Measurements from ENCODE around the gene PLEKHA6. TPM values are rescaled to one million over a fixed set of nuclear protein-coding genes. Genes with fewer than 3 reads are reported as not detected.

The PLEKHA6 gene
- total RNA-seq = under 1 TPM; 0.23 to 0.25 TPM

GRCh38 chr1:204359474-204360255, at the start of gene PLEKHA6:
Gene PLEKHA6 (minus strand): TSS chr1:204359929. CDS start chr1:204273727, 86,202 bp downstream.
- POLR2A ChIA-PET = interaction anchor here (0.6 kb wide), 1 partner anchor 195 kb away, joined by 3 read pairs; no protein-coding TSS in a partner anchor
- CTCF ChIA-PET = interaction anchor here (0.9 to 1.5 kb wide), 2 partner anchors 34 to 101 kb away, joined by 3 to 6 read pairs; no protein-coding TSS in a partner anchor

DNA sequence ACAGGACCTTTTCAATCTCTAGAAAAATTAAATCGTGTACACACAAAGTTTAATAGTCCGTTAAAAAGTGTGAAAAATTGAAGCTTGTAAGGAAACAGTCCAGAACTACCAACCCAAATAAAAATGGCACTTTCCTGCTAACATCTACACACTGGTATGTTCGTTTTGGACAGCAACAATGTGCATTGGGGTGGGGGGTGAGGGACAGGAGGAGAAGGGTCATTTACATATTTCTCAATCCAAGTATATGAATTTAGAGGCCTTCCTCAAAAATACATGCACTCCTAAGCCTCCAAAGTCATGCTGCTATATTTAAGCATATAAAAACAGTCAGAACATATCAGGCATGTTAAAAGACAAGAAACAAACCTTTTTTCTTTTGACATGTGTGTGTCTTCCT, 49.4 kb upstream of the PLEKHA6 start:
- POLR2A ChIA-PET = no interaction called here
- CTCF ChIA-PET = interaction anchor here (4.9 kb wide), 1 partner anchor 11 kb away, joined by 24 read pairs; no protein-coding TSS in a partner anchor

GRCh38 chr1:204408602-204409001, 48.9 kb upstream of the PLEKHA6 start:
- POLR2A ChIA-PET = no interaction called here

GRCh38 chr1:204408074-204408507, 48.4 kb upstream of the PLEKHA6 start:
- ChIA-PET CTCF (interaction anchor here (1.3 to 4.9 kb wide), 2 partner anchors 10 to 86 kb away, joined by 3 to 24 read pairs; no protein-coding TSS in a partner anchor), POLR2A (interaction anchor here (0.6 to 1.2 kb wide), 3 partner anchors 9 to 106 kb away, joined by 3 to 4 read pairs (median 3); no protein-coding TSS in a partner anchor)

More at GRCh38 chr1:204408602-204409001, 48.9 kb upstream of the PLEKHA6 start:
- CTCF ChIA-PET = interaction anchor here (4.9 kb wide), 1 partner anchor 10 kb away, joined by 24 read pairs; no protein-coding TSS in a partner anchor

DNA sequence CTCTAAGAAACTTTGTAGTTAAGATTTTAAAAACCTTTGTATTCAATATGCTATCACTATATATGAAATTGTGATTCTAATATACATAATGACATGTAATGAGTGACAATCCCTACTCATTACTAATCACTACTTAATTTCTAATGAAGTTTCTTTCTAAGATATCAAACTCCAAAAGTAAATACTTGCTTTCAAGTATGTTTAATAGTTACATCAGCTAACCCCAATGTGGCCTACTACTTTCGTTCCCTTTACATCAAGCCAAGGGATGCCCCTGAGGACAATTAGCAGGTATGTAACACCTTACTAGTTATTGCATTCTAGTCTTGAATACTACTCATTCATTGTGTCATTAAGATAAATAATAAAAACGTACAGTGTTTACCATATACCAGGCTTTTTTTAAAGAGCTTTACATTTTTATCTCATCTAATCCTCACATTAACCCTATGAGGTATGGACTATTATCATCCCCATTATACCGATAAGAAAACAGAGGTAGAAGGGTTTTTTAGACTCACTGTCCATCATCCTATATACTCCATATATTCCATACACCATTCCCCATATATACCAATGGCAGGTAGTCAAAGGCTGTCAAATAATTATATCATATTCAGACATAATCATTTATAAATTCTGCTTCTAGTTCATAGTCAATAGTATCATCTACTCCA, 47.7 kb upstream of the PLEKHA6 start:
- ChIA-PET POLR2A (interaction anchor here (0.6 to 1.2 kb wide), 4 partner anchors 8 to 109 kb away, joined by 3 to 4 read pairs (median 4); no protein-coding TSS in a partner anchor), CTCF (interaction anchor here (1.0 to 4.9 kb wide), 3 partner anchors 9 to 87 kb away, joined by 3 to 24 read pairs (median 3); no protein-coding TSS in a partner anchor)

GRCh38 chr1:204406621-204407020, 46.9 kb upstream of the PLEKHA6 start:
- ChIA-PET CTCF (interaction anchor here (1.0 to 4.9 kb wide), 2 partner anchors 8 to 43 kb away, joined by 3 to 24 read pairs; no protein-coding TSS in a partner anchor), POLR2A (interaction anchor here (1.0 kb wide), 1 partner anchor 110 kb away, joined by 4 read pairs; no protein-coding TSS in a partner anchor)

- CTCF ChIA-PET = no interaction called here
- POLR2A ChIA-PET = no interaction called here
These were observed 46.3 kb upstream of the PLEKHA6 start for GRCh38 chr1:204405988-204406387.

- CTCF ChIA-PET = no interaction called here
These were observed 44.9 kb upstream of the PLEKHA6 start for GRCh38 chr1:204404629-204405028.

DNA sequence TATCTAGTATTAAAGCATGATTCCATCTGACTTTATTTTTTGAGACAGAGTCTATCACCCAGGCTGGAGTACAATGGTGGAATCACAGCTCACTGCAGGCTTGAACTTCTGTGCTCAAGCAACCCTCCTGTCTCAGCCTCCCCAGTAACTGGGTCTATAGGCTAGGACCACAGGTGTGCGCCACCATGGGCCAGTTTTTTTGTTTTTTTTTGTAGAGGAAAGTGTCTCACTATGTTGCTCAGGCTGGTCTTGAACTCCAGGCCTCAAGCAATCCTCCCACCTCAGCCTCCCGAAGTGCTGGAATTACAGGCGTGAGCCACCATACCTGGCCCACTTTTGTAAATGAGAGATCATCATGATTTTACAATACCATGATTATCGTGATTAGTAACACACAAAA, 42.7 kb upstream of the PLEKHA6 start:
- POLR2A ChIA-PET = no interaction called here
- CTCF ChIA-PET = no interaction called here

More at GRCh38 chr1:204404629-204405028, 44.9 kb upstream of the PLEKHA6 start:
- POLR2A ChIA-PET = no interaction called here

GRCh38 chr1:204401730-204402129, 42.0 kb upstream of the PLEKHA6 start:
- ChIA-PET POLR2A (no interaction called here), CTCF (no interaction called here)

DNA sequence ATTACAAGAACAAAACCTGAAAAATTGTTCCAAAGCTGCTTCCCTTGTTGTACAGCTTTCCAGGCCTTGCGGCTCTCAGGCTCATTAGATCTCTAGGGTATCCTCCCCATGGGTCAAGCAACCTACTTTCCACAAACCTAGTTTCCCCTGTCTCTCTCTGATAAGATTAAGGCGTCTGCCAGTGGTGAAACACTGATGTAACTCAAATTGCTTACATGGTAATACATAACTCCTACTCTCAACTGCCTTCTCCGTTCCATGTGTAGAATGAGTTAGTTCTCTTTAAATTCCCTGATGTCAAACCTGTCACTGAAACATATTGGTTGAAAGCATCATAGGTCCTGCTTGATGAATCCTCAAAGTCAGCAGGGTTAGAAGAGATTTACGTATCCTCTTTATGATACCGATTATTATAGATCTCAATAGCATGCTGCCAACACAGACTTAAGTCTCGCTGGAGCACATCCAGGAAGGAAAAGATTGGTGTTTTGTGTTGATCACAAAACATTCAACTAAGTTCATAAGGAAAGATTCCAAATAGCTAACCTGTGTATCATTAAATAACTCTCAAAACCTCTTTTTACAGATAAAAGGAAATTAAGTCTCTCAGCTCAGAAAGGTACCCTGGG, 41.3 kb upstream of the PLEKHA6 start:
- CTCF ChIA-PET = interaction anchor here (1.1 to 1.5 kb wide), 2 partner anchors 105 to 238 kb away, joined by 3 to 6 read pairs; no protein-coding TSS in a partner anchor
- POLR2A ChIA-PET = no interaction called here

GRCh38 chr1:204398197-204399125, 38.7 kb upstream of the PLEKHA6 start:
- CTCF ChIA-PET = interaction anchor here (0.5 to 2.5 kb wide), 22 partner anchors 9 to 637 kb away, joined by 3 to 24 read pairs (median 4); no protein-coding TSS in a partner anchor
- POLR2A ChIA-PET = interaction anchor here (0.5 to 1.1 kb wide), 2 partner anchors 9 to 319 kb away, joined by 4 read pairs; no protein-coding TSS in a partner anchor

- ChIA-PET CTCF (interaction anchor here (1.0 to 1.9 kb wide), 5 partner anchors 17 to 234 kb away, joined by 3 to 10 read pairs (median 4); no protein-coding TSS in a partner anchor), POLR2A (interaction anchor here (0.5 kb wide), 1 partner anchor 110 kb away, joined by 3 read pairs; no protein-coding TSS in a partner anchor)
These were observed 36.4 kb upstream of the PLEKHA6 start for GRCh38 chr1:204396015-204396583.

DNA sequence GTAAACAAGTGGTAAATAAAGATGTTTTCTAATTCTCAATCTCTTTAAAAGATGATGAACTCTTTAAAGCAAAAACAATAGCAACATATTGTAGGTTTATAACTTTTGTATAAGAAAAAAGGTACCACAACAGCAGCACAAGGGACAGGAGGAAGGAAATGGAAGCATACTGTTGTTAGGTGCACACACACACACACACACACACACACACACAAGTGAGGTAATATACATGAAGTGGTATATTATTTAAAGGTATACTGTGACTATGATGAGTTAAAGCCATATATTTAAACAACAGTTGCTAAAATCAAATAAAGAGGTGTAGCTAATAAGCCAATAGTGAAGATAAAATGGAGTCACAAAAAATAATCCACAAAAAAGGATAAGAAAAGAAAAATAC, 31.9 kb upstream of the PLEKHA6 start:
- CTCF ChIA-PET = no interaction called here
- POLR2A ChIA-PET = interaction anchor here (0.5 kb wide), 1 partner anchor 31 kb away, joined by 3 read pairs; no protein-coding TSS in a partner anchor

DNA sequence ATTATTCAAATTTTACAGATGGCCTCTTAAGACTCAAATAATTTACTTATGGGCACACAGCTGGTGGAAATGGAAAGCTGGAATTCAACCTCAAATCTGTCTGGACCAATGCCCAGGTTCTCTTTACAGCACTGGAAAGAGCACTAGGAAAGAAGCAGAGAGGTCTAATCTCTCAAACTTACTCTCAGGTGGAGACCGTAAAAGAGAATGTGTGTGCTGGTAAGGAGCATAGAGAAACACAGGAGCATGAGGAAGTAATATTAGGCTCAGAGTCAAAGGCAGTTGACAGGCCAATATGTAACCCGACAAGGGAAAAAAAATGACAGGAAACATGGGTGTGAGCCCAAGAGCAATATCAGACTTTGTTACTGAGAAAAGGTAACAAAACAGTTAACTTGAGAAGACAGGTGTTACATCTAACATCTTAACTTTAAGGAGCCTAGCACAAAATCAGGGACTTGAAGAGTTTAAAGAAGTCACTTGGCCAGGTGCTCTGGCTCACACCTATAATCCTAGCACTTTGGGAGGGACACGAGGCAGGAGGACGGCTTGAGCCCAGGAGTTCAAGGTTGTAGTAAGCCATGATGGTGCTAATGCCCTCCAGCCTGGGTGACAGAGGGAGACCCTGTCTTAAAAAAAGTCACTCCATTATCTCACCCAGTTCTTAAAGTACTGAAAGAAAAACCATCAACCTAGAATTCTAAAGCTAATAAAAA, 31.2 kb upstream of the PLEKHA6 start:
- CTCF ChIA-PET = interaction anchor here (1.3 to 2.8 kb wide), 2 partner anchors 8 to 228 kb away, joined by 3 to 16 read pairs; no protein-coding TSS in a partner anchor
- POLR2A ChIA-PET = no interaction called here

- POLR2A ChIA-PET = interaction anchor here (0.5 kb wide), 2 partner anchors 66 to 110 kb away, joined by 3 read pairs; no protein-coding TSS in a partner anchor
These were observed 26.0 kb upstream of the PLEKHA6 start for GRCh38 chr1:204385727-204386126.

More at GRCh38 chr1:204385727-204386126, 26.0 kb upstream of the PLEKHA6 start:
- CTCF ChIA-PET = interaction anchor here (0.6 to 0.9 kb wide), 2 partner anchors 13 to 1048 kb away, joined by 3 to 5 read pairs; no protein-coding TSS in a partner anchor

Data from activated CD8-positive, alpha-beta memory T cell treated with anti-CD3 and anti-CD28 coated beads for 36 hours (primary cell).